ENCODE measurements around the gene DPM2.

GRCh38 chr9:127937056-127937387 lies 632 bp downstream of the DPM2 start:
- TF ChIP-seq POLR2A (IDR thresholded peaks at IDR 0.05; ENCODE audit: low read depth, low read length) (no peak), POLR2AphosphoS5 (IDR thresholded peaks at IDR 0.05; ENCODE audit: low read depth, low read length) (no peak)
